HEK293 (cell line): ENCODE data around the gene SBF2.

ENCODE experiments used
- CTCF ChIA-PET: fragments of 350-600 bp; formaldehyde crosslinking; extraction: SDS; loops from one replicate; lab custom pipeline; 2021; ENCODE audit warnings: antibody characterized with exemption; lab: Yijun Ruan, JAX
- POLR2A ChIA-PET: fragments of 300-600 bp; formaldehyde crosslinking; extraction: SDS; loops from one replicate; lab custom pipeline; 2020; ENCODE audit warnings: antibody characterized with exemption, inconsistent platforms; lab: Yijun Ruan, JAX
- H3K27ac ChIP-seq: fragments of 200-500 bp; sonication (Bioruptor generic); 2 replicates; pipeline ENCODE4 v1.5.1; 2014; ENCODE audit warnings: low read depth, low read length, control low read depth, inconsistent platforms; ENCODE audit errors: extremely low read depth
- H3K36me3 ChIP-seq, 2 experiments: fragments of 200-500 bp in 1 of 2; sonication (Bioruptor generic) in 1 of 2; 1 replicate in 1 of 2; 2 replicates in 1 of 2; pipeline ENCODE4 v1.5.1; 2014 to 2017; ENCODE audit warnings: inconsistent platforms in 2 of 2, low read length in 2 of 2; ENCODE audit not compliant: control insufficient read depth in 2 of 2, insufficient read depth in 1 of 2
- H3K4me1 ChIP-seq: fragments of 200-500 bp; sonication (Bioruptor generic); 2 replicates; pipeline ENCODE4 v1.5.1; 2014; ENCODE audit warnings: mild to moderate bottlenecking, low read length, inconsistent platforms; ENCODE audit not compliant: control insufficient read depth, insufficient read depth
- H3K4me3 ChIP-seq: 2 replicates; pipeline ENCODE4 v1.5.1; 2011; ENCODE audit warnings: low read depth, mild to moderate bottlenecking, control low read depth, low read length, moderate library complexity
- H3K9me3 ChIP-seq: fragments of 200-500 bp; sonication (Bioruptor generic); 2 replicates; pipeline ENCODE4 v1.5.1; 2014; ENCODE audit warnings: low read depth, low read length, inconsistent platforms; ENCODE audit not compliant: control insufficient read depth, insufficient read depth
- BCL11A ChIP-seq: fragments of 450-650 bp; formaldehyde crosslinking; IDR thresholded peaks from 2 replicates; pipeline ENCODE4 v1.5.1; 2016; ENCODE audit warnings: low read depth, missing biosample characterization, missing genetic modification characterization
- FEZF1 ChIP-seq: fragments of 450-650 bp; formaldehyde crosslinking; IDR thresholded peaks from 2 replicates; pipeline ENCODE4 v1.5.1; 2016; ENCODE audit warnings: missing biosample characterization, missing genetic modification characterization
- REPIN1 ChIP-seq: fragments of 450-650 bp; formaldehyde crosslinking; IDR thresholded peaks from 2 replicates; pipeline ENCODE4 v1.5.1; 2017; ENCODE audit warnings: missing biosample characterization, missing genetic modification characterization, low read depth
- SP3 ChIP-seq: fragments of 450-650 bp; formaldehyde crosslinking; IDR thresholded peaks from 2 replicates; pipeline ENCODE4 v1.5.1; 2016; ENCODE audit warnings: missing biosample characterization, missing genetic modification characterization
- TCF7L2 ChIP-seq: IDR thresholded peaks from 2 replicates; pipeline ENCODE4 v1.6.1; 2011; ENCODE audit warnings: low read depth, mild to moderate bottlenecking, inconsistent platforms, low read length, moderate library complexity, borderline replicate concordance
- ZBTB17 ChIP-seq: fragments of 450-650 bp; formaldehyde crosslinking; IDR thresholded peaks from 2 replicates; pipeline ENCODE4 v1.5.1; 2016; ENCODE audit warnings: missing biosample characterization, missing genetic modification characterization
- ZBTB48 ChIP-seq: fragments of 450-650 bp; formaldehyde crosslinking; IDR thresholded peaks from 2 replicates; pipeline ENCODE4 v1.5.1; 2016; ENCODE audit warnings: missing biosample characterization, missing genetic modification characterization
- ZBTB7A ChIP-seq: fragments of 450-650 bp; formaldehyde crosslinking; IDR thresholded peaks from 2 replicates; pipeline ENCODE4 v1.5.1; 2016; ENCODE audit warnings: low read depth, missing biosample characterization, missing genetic modification characterization
- ZFP37 ChIP-seq: fragments of 450-650 bp; formaldehyde crosslinking; IDR thresholded peaks from 2 replicates; pipeline ENCODE4 v1.5.1; 2016; ENCODE audit warnings: missing biosample characterization, missing genetic modification characterization
- ZFP41 ChIP-seq: fragments of 450-650 bp; formaldehyde crosslinking; IDR thresholded peaks from 2 replicates; pipeline ENCODE4 v1.5.1; 2016; ENCODE audit warnings: missing biosample characterization, missing genetic modification characterization, borderline replicate concordance
- ZIC2 ChIP-seq: fragments of 450-650 bp; formaldehyde crosslinking; IDR thresholded peaks from 2 replicates; pipeline ENCODE4 v1.5.1; 2016; ENCODE audit warnings: missing biosample characterization, missing genetic modification characterization
- ZNF311 ChIP-seq: fragments of 450-650 bp; formaldehyde crosslinking; IDR thresholded peaks from 2 replicates; pipeline ENCODE4 v1.5.1; 2017; ENCODE audit warnings: missing biosample characterization, missing genetic modification characterization, borderline replicate concordance
- ZNF48 ChIP-seq: fragments of 450-650 bp; formaldehyde crosslinking; IDR thresholded peaks from 2 replicates; pipeline ENCODE4 v1.5.1; 2016; ENCODE audit warnings: missing biosample characterization, missing genetic modification characterization
- ZNF514 ChIP-seq: fragments of 450-650 bp; formaldehyde crosslinking; IDR thresholded peaks from 2 replicates; pipeline ENCODE4 v1.5.1; 2016; ENCODE audit warnings: missing biosample characterization, missing genetic modification characterization
- ZNF558 ChIP-seq: fragments of 450-650 bp; formaldehyde crosslinking; IDR thresholded peaks from 2 replicates; pipeline ENCODE4 v1.5.1; 2016; ENCODE audit warnings: missing biosample characterization, missing genetic modification characterization
- ZNF571 ChIP-seq: fragments of 450-650 bp; formaldehyde crosslinking; IDR thresholded peaks from 2 replicates; pipeline ENCODE4 v1.5.0; 2017; ENCODE audit warnings: missing biosample characterization, missing genetic modification characterization
- ZNF654 ChIP-seq: fragments of 450-650 bp; formaldehyde crosslinking; IDR thresholded peaks from 2 replicates; pipeline ENCODE4 v1.5.1; 2016; ENCODE audit warnings: low read depth, missing biosample characterization, missing genetic modification characterization
- ZNF660 ChIP-seq: fragments of 450-650 bp; IDR thresholded peaks from 2 replicates; pipeline ENCODE4 v1.5.1; 2018; ENCODE audit warnings: missing biosample characterization, mild to moderate bottlenecking, missing genetic modification characterization
- ZNF677 ChIP-seq: fragments of 450-650 bp; IDR thresholded peaks from 2 replicates; pipeline ENCODE4 v1.5.0; 2018; ENCODE audit warnings: missing biosample characterization, mild to moderate bottlenecking, missing genetic modification characterization, moderate library complexity
- ZNF701 ChIP-seq: fragments of 450-650 bp; formaldehyde crosslinking; IDR thresholded peaks from 2 replicates; pipeline ENCODE4 v1.5.1; 2016; ENCODE audit warnings: missing biosample characterization, missing genetic modification characterization
- ZNF76 ChIP-seq: fragments of 450-650 bp; formaldehyde crosslinking; IDR thresholded peaks from 2 replicates; pipeline ENCODE4; 2016; ENCODE audit warnings: low read depth, missing biosample characterization, missing genetic modification characterization, borderline replicate concordance
- ZNF776 ChIP-seq: fragments of 450-650 bp; formaldehyde crosslinking; IDR thresholded peaks from 2 replicates; pipeline ENCODE4 v1.5.0; 2017; ENCODE audit warnings: missing biosample characterization, missing genetic modification characterization, borderline replicate concordance
- ZNF792 ChIP-seq: fragments of 450-650 bp; formaldehyde crosslinking; IDR thresholded peaks from 2 replicates; pipeline ENCODE4 v1.5.1; 2016; ENCODE audit warnings: missing biosample characterization, missing genetic modification characterization
- ZNF830 ChIP-seq: fragments of 450-650 bp; IDR thresholded peaks from 2 replicates; pipeline ENCODE4 v1.5.0; 2018; ENCODE audit warnings: missing biosample characterization, missing genetic modification characterization, low read depth, mild to moderate bottlenecking, moderate library complexity
- ZNF837 ChIP-seq: fragments of 450-650 bp; formaldehyde crosslinking; IDR thresholded peaks from 2 replicates; pipeline ENCODE4 v1.5.1; 2016; ENCODE audit warnings: missing biosample characterization, missing genetic modification characterization
- TF ChIP-seq, protein P1 (sequence below): fragments of 450-650 bp; IDR thresholded peaks from 2 replicates; pipeline ENCODE4 v1.5.1; 2018; ENCODE audit warnings: missing biosample characterization, mild to moderate bottlenecking, missing genetic modification characterization
- TF ChIP-seq, protein P2 (sequence below): fragments of 450-650 bp; formaldehyde crosslinking; IDR thresholded peaks from 2 replicates; pipeline ENCODE4 v1.5.1; 2016; ENCODE audit warnings: missing biosample characterization, missing genetic modification characterization

Gene SBF2

DNA sequence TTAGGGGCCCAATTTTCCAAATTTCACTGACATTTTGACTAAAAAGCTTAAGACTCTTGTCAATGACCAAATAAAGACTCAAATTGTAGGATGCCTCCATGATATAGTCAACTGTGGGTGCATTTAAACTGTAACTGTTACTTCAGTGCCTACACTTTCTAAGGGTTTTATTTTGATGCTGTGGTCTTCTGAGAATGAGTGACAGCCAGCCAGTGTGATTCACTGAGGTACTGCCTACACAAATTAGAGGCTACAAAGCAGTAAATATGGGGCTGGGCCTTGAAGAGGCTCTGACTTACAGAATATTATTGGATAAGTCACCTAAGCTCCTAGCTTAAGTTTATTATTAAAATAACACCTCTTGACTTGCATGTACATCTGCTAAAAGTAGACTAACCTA lies 419.6 kb downstream of the SBF2 start:
- H3K9me3 ChIP-seq: no peaks in the 10 kb centered on the region
- no peaks in the 10 kb centered on the region for H3K4me1 ChIP-seq
- ChIA-PET CTCF (interaction anchor here (0.6 to 1.1 kb wide), 4 partner anchors 10 to 202 kb away, joined by 3 to 4 read pairs (median 4); no protein-coding TSS in a partner anchor), POLR2A (no interaction called here)
- H3K36me3 ChIP-seq: no peaks in the 10 kb centered on the region
- TF ChIP-seq ZNF792 (tag by site-specific recombination) (no peak), ZNF837 (tag by site-specific recombination) (no peak), ZBTB17 (tag by site-specific recombination) (no peak), ZBTB7A (tag by site-specific recombination) (no peak), ZNF514 (tag by site-specific recombination) (no peak)
- no peak overlapping the region for H3K4me3 ChIP-seq
- no peak overlapping the region for H3K27ac ChIP-seq

- CTCF ChIA-PET: interaction anchor here (0.7 kb wide), 1 partner anchor 384 kb away, joined by 6 read pairs; no protein-coding TSS in a partner anchor
- TF ChIP-seq SP3 (tag by site-specific recombination) (no peak), ZNF677 (tag by site-specific recombination) (no peak), ZNF76 (no peak), ZFP41 (tag by site-specific recombination) (no peak), ZNF776 (tag by site-specific recombination) (no peak), ZNF558 (tag by site-specific recombination) (no peak), ZNF571 (tag by site-specific recombination) (no peak), ZNF830 (tag by site-specific recombination) (no peak), ZNF311 (no peak), ZNF701 (tag by site-specific recombination) (no peak)
- POLR2A ChIA-PET: no interaction called here
- H3K9me3 ChIP-seq: no peaks in the 10 kb centered on the region
- no peak overlapping the region for H3K4me3 ChIP-seq
- no peaks in the 10 kb centered on the region for H3K36me3 ChIP-seq
- H3K4me1 ChIP-seq: no peaks in the 10 kb centered on the region
- H3K27ac ChIP-seq: no peak overlapping the region
These were observed 425.4 kb downstream of the SBF2 start for GRCh38 chr11:9868641-9869040.

DNA sequence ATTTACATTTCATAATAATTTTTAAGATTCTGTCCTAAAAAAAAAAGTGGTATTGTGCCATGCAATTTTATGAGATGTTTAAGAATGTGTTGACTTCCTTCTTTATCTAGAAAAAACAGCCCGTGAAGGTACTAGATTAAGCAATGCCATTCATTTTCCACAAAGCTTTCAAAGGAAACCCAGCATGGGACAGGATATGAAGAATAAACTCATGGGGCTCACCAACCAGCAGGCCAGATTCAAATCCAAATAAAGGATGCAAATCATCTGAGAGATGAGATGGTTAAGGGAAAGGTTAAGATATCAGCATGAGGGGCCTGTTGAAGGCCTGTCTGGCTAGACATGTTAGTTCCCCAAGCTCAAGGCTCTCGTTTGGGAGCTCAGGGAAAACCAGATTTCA lies 431.0 kb downstream of the SBF2 start:
- H3K27ac ChIP-seq: no peak overlapping the region; the same call in 1 of the 2 replicates
- CTCF ChIA-PET: interaction anchor here (0.6 to 1.6 kb wide), 13 partner anchors 8 to 448 kb away, joined by 3 to 19 read pairs (median 4); no protein-coding TSS in a partner anchor
- no peak for TF ChIP-seq ZFP37 (tag by site-specific recombination)
- TF ChIP-seq FEZF1: peak; percentile 59; the same call in 1 of the 2 replicates
- peak; percentile 72 for TF ChIP-seq ZIC2 (tag by site-specific recombination)
- TF ChIP-seq TCF7L2: peak; percentile 86; the same call in 1 of the 2 replicates
- TF ChIP-seq, all 188 proteins: peak for 3
- Histone ChIP-seq H3K9me3 (no peaks in the 10 kb centered on the region), H3K4me3 (no peak overlapping the region), H3K4me1 (peaks cover 12% of the 10 kb centered on the region; the same call in 1 of the 2 replicates), H3K36me3 (no peaks in the 10 kb centered on the region)
- POLR2A ChIA-PET: no interaction called here

DNA sequence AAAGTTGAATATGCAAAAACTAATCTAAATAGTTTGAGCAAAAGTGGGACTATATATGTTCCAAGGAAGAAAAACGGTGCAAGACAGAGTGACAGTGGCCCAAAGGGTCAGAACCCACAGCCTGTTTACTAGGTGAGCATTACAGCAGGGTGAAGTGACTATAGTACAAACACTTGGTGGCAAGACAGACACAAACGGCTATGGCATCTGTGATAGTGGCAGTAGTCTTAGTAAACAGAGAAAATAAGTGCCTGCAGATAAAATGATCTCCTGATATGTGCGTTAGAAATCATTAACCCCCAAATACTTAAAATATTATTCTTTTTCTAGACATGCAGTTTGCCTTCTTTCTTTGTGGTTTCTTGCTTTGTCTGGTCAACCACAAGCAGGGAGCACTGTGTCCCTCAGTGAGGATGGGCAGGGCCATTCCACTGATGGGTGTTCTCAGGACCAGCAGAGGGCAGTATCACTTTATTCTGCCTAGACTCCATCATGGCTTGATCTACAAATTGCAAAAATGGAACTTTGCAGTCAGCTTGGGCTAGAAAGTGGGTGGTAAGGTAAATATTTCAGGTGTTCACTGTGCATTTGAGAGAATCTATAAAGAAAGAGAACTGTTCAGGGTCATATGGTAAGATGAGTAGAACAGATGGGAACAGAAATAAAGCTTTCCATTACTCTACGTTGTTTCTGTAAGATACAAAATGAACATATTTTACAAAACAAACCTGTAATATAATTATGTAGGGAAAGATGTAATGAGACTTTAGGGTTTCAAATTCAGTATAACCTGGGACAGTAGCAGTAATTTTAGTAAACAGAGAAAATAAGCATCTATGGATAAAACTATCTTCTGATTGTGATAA lies 431.9 kb downstream of the SBF2 start:
- H3K4me3 ChIP-seq: no peak overlapping the region
- H3K27ac ChIP-seq: no peak overlapping the region
- H3K36me3 ChIP-seq: no peaks in the 10 kb centered on the region
- H3K9me3 ChIP-seq: no peaks in the 10 kb centered on the region
- ChIA-PET POLR2A (no interaction called here), CTCF (interaction anchor here (0.6 to 1.6 kb wide), 19 partner anchors 9 to 505 kb away, joined by 3 to 19 read pairs (median 3); no protein-coding TSS in a partner anchor)
- peaks cover 12% of the 10 kb centered on the region; the same call in 1 of the 2 replicates for H3K4me1 ChIP-seq
- TF ChIP-seq, protein P1, sequence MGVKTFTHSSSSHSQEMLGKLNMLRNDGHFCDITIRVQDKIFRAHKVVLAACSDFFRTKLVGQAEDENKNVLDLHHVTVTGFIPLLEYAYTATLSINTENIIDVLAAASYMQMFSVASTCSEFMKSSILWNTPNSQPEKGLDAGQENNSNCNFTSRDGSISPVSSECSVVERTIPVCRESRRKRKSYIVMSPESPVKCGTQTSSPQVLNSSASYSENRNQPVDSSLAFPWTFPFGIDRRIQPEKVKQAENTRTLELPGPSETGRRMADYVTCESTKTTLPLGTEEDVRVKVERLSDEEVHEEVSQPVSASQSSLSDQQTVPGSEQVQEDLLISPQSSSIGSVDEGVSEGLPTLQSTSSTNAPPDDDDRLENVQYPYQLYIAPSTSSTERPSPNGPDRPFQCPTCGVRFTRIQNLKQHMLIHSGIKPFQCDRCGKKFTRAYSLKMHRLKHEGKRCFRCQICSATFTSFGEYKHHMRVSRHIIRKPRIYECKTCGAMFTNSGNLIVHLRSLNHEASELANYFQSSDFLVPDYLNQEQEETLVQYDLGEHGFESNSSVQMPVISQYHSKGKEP (tag by site-specific recombination): no peak
- TF ChIP-seq ZNF48 (tag by site-specific recombination): no peak
- no peak for TF ChIP-seq ZNF571 (tag by site-specific recombination)
- no peak for TF ChIP-seq BCL11A
- no peak for TF ChIP-seq REPIN1
- TF ChIP-seq, protein P2, sequence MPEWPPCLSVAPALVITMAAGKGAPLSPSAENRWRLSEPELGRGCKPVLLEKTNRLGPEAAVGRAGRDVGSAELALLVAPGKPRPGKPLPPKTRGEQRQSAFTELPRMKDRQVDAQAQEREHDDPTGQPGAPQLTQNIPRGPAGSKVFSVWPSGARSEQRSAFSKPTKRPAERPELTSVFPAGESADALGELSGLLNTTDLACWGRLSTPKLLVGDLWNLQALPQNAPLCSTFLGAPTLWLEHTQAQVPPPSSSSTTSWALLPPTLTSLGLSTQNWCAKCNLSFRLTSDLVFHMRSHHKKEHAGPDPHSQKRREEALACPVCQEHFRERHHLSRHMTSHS (tag by site-specific recombination): no peak
- peak; percentile 58 for TF ChIP-seq ZNF654 (tag by site-specific recombination)
- TF ChIP-seq ZNF660: peak; percentile 51; the same call in 1 of the 2 replicates
- TF ChIP-seq ZBTB48: no peak
